HUES48 (cell line): Measurements from ENCODE around the gene GNG14.
"Not testable (repeated sequence)": the region's sequence is repeated elsewhere in the genome, so short reads cannot be mapped to it uniquely, and the experiment has no call there.

ENCODE experiments used
- H3K27ac ChIP-seq: one replicate; pipeline ENCODE4 v1.7.0; 2013; ENCODE audit warnings: low read depth, low read length, inconsistent platforms
- H3K27me3 ChIP-seq: 2 replicates; pipeline ENCODE4 v1.6.1; 2013; ENCODE audit warnings: mild to moderate bottlenecking, low read length; ENCODE audit not compliant: control insufficient read depth, insufficient read depth
- H3K36me3 ChIP-seq: 2 replicates; pipeline ENCODE4 v1.6.1; 2013; ENCODE audit warnings: low read length; ENCODE audit not compliant: control insufficient read depth, insufficient read depth
- H3K4me1 ChIP-seq: 2 replicates; pipeline ENCODE4 v1.6.1; 2013; ENCODE audit warnings: mild to moderate bottlenecking, low read length; ENCODE audit not compliant: control insufficient read depth, insufficient read depth
- H3K4me3 ChIP-seq: 2 replicates; pipeline ENCODE4 v1.5.1; 2013; ENCODE audit warnings: mild to moderate bottlenecking, low read depth, low read length
- H3K9ac ChIP-seq: 2 replicates; pipeline ENCODE4 v1.6.1; 2013; ENCODE audit warnings: mild to moderate bottlenecking, low read depth, low read length, moderate library complexity
- H3K9me3 ChIP-seq: 2 replicates; pipeline ENCODE4 v1.6.1; 2013; ENCODE audit warnings: low read length; ENCODE audit not compliant: control insufficient read depth, insufficient read depth

GNG14 gene

GRCh38 chr19:12687496-12688196 lies at the start of gene GNG14:
TSS of gene GNG14 (plus strand) at chr19:12687998. CDS start at chr19:12688049, 51 bp downstream.
- H3K9me3 ChIP-seq, result no peaks in the 10 kb centered on the region
- no peaks in the 10 kb centered on the region for H3K4me1 ChIP-seq
- no peak within 1 kb of the TSS for H3K9ac ChIP-seq
- no peak within 1 kb of the TSS for H3K27ac ChIP-seq
- no peak within 1 kb of the TSS for H3K4me3 ChIP-seq
- no peaks in the 10 kb centered on the region for H3K36me3 ChIP-seq
- H3K27me3 ChIP-seq, result no peaks in the 10 kb centered on the region

GRCh38 chr19:12638611-12639182 lies 49.1 kb upstream of the GNG14 start:
- Histone ChIP-seq H3K9me3 (no peaks in the 10 kb centered on the region), H3K27ac (no peak overlapping the region), H3K9ac (no peak overlapping the region), H3K27me3 (no peaks in the 10 kb centered on the region; the same call in 1 of the 2 replicates), H3K36me3 (no peaks in the 10 kb centered on the region), H3K4me1 (no peaks in the 10 kb centered on the region), H3K4me3 (no peak overlapping the region)

GRCh38 chr19:12639901-12640613 lies 47.7 kb upstream of the GNG14 start:
- Histone ChIP-seq H3K27ac (no peak overlapping the region), H3K27me3 (no peaks in the 10 kb centered on the region; the same call in 1 of the 2 replicates), H3K4me1 (no peaks in the 10 kb centered on the region), H3K9me3 (no peaks in the 10 kb centered on the region), H3K4me3 (peak overlapping the region; percentile 57), H3K9ac (peak overlapping the region; percentile 43; the same call in 1 of the 2 replicates), H3K36me3 (no peaks in the 10 kb centered on the region)

- no peaks in the 10 kb centered on the region for H3K4me1 ChIP-seq
- H3K36me3 ChIP-seq, result no peaks in the 10 kb centered on the region
- H3K9ac ChIP-seq, result no peak overlapping the region
- H3K9me3 ChIP-seq, result no peaks in the 10 kb centered on the region
- H3K27me3 ChIP-seq, result no peaks in the 10 kb centered on the region; the same call in 1 of the 2 replicates
- no peak overlapping the region for H3K4me3 ChIP-seq
- no peak overlapping the region for H3K27ac ChIP-seq
Measured at GRCh38 chr19:12641456-12641855, 46.3 kb upstream of the GNG14 start.

GRCh38 chr19:12642506-12642905 lies 45.3 kb upstream of the GNG14 start:
- H3K9me3 ChIP-seq, result no peaks in the 10 kb centered on the region
- no peak overlapping the region for H3K9ac ChIP-seq
- H3K4me3 ChIP-seq, result no peak overlapping the region
- no peak overlapping the region for H3K27ac ChIP-seq
- H3K36me3 ChIP-seq, result no peaks in the 10 kb centered on the region
- no peaks in the 10 kb centered on the region; the same call in 1 of the 2 replicates for H3K27me3 ChIP-seq
- 0 out of 2 replicates have a peak, but pooled peaks cover 3% of the 10 kb centered on the region for H3K4me1 ChIP-seq

- not testable (repeated sequence) for H3K36me3 ChIP-seq, H3K4me3 ChIP-seq
Measured at GRCh38 chr19:12643716-12644115, 44.1 kb upstream of the GNG14 start.

GRCh38 chr19:12646551-12646950 lies 41.2 kb upstream of the GNG14 start:
- Histone ChIP-seq H3K4me3 (no peak overlapping the region), H3K27ac (no peak overlapping the region), H3K36me3 (no peaks in the 10 kb centered on the region), H3K9ac (no peak overlapping the region), H3K27me3 (no peaks in the 10 kb centered on the region), H3K4me1 (0 out of 2 replicates have a peak, but pooled peaks cover 3% of the 10 kb centered on the region), H3K9me3 (no peaks in the 10 kb centered on the region)

More at GRCh38 chr19:12643716-12644115, 44.1 kb upstream of the GNG14 start:
- H3K4me1 ChIP-seq, H3K9me3 ChIP-seq, H3K27me3 ChIP-seq, H3K27ac ChIP-seq, H3K9ac ChIP-seq: not testable (repeated sequence)

GRCh38 chr19:12647047-12647446 lies 40.8 kb upstream of the GNG14 start:
- Histone ChIP-seq H3K27ac (no peak overlapping the region), H3K27me3 (no peaks in the 10 kb centered on the region), H3K9ac (no peak overlapping the region), H3K4me1 (0 out of 2 replicates have a peak, but pooled peaks cover 3% of the 10 kb centered on the region), H3K9me3 (no peaks in the 10 kb centered on the region), H3K4me3 (no peak overlapping the region), H3K36me3 (no peaks in the 10 kb centered on the region)

GRCh38 chr19:12647490-12648071 lies 40.2 kb upstream of the GNG14 start:
- H3K4me1 ChIP-seq, result 0 out of 2 replicates have a peak, but pooled peaks cover 3% of the 10 kb centered on the region
- no peaks in the 10 kb centered on the region for H3K36me3 ChIP-seq
- H3K4me3 ChIP-seq, result peak overlapping the region; percentile 54
- H3K9me3 ChIP-seq, result no peaks in the 10 kb centered on the region
- H3K27ac ChIP-seq, result no peak overlapping the region
- no peaks in the 10 kb centered on the region for H3K27me3 ChIP-seq
- no peak overlapping the region for H3K9ac ChIP-seq

- H3K9me3 ChIP-seq, result no peaks in the 10 kb centered on the region
- no peaks in the 10 kb centered on the region for H3K27me3 ChIP-seq
- no peaks in the 10 kb centered on the region for H3K36me3 ChIP-seq
- H3K4me1 ChIP-seq, result 0 out of 2 replicates have a peak, but pooled peaks cover 3% of the 10 kb centered on the region
- no peak overlapping the region for H3K27ac ChIP-seq
- H3K9ac ChIP-seq, result no peak overlapping the region
- peak overlapping the region; percentile 54 for H3K4me3 ChIP-seq
Measured at GRCh38 chr19:12648088-12648487, 39.7 kb upstream of the GNG14 start.
